GM19193 (cell line): ENCODE results near the gene RBM19.

Experiments used
- POLR2A ChIP-seq: IDR thresholded peaks from 4 replicates; pipeline ENCODE4 v1.6.1; 2011; ENCODE audit not compliant: insufficient read depth, insufficient read length; ENCODE audit errors: extremely low read depth

Gene RBM19

DNA sequence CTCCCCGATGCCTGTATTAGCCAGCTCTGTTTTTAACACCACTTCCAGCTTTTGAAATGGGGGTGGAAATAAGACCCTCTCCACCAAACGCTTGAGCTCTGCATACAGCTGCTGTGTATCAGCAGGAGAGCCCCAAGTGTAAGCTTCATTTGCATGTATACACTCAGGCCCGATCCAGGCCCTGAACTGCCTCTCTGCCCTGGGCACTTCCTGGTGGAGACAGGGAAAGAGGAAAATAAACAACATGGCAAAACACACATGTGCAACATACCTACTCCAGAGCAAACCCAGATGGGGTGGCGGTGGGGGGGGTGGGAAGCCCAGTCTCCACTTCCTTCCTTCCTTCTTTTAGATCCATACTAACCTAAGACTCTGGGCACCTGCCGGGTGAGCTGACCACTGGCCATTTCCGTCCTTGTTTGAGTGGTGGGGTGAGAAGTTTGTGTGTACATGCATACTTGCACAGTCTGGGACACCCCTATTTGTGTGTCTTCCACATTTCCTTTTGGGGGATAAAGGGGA, 55.3 kb downstream of the RBM19 start:
- no peak for TF ChIP-seq POLR2A

DNA sequence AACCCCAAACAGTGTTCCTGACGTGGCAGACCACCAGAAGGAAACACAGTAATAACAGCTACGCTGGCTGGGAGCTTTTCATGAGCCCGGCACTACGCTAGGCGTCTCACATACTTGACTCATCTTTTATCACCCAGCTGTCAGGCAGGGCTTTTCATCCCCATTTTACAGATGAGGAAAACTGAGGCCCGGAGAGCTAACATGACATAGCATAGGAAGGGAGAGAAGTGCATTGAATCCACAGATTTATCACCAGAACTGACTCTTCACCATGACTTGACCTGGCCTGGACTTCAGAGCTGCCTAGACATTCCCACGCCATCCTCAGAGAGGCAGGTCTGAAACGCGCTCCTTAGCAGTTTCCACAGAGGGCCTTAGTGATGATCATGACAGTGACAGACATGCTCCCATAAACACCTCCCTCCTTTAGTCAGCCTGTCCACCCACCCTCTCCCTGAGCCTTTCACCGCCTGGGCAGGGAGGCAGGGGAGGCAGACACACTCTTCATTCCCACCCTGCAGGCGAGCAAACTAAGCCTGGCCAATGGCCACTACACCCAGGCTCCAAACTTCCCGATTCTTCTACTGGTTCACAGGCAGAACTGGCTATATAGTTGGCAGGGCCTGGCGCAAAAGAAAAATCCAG, 56.2 kb downstream of the RBM19 start:
- no peak for TF ChIP-seq POLR2A

DNA sequence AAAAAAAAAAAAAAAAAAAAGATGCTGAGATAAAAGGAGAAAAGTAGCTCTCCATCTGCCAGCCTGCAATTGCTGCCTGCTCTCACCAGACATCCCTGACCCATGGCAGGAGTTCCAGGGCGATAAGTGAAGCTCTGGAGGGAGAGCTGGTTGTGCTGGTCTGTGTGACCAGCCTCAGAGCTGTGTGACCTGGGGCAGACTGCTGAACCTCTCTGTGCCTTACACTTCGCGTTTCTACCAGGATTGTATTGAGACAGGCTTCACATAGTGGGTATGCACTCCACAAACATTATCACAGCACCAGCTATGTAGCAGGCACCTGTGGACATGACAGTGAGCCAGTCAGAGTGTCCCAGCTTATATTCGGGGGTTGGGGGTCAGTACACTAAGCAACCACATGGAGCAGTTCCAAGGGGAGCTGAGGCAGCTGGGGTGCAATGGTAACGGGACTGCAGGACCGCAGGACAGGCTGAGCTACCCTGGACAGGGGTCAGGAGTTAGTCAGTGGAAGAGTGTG, 57.5 kb downstream of the RBM19 start:
- no peak for TF ChIP-seq POLR2A

DNA sequence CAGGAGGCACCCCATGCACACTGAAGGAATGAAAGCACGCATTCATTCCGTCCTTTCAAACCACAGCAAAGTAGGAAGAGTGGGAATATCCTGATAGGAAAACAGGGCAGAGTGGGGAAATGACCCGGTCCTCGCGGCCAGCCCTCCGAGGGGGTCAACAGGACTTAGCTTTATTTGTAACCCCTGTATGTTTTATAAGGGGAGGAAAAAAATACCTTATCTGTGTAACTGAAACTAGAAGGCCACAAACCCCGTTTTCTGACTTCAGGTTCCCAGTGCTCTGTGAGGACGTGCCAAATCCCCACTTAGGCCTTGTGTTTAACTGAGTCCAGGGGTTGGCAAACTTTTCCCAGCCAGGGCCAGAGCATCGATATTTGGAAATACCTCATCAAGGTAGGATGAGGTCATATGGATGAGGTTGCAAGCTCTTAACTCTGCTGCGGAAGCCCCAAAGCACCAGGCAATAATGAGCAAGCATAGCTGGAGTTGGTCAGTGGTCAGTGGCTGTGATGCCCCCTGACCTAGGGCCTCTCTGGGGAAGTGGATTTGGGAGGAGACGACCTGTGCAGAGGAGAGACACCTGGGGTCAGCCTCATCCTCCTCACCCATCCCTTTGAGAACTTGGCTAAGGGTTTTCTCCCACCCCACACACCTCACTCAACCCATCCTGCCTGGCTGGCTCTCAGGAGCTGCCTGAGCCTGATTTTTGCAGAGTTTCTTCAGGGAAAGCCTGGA, 58.5 kb downstream of the RBM19 start:
- TF ChIP-seq POLR2A: no peak

DNA sequence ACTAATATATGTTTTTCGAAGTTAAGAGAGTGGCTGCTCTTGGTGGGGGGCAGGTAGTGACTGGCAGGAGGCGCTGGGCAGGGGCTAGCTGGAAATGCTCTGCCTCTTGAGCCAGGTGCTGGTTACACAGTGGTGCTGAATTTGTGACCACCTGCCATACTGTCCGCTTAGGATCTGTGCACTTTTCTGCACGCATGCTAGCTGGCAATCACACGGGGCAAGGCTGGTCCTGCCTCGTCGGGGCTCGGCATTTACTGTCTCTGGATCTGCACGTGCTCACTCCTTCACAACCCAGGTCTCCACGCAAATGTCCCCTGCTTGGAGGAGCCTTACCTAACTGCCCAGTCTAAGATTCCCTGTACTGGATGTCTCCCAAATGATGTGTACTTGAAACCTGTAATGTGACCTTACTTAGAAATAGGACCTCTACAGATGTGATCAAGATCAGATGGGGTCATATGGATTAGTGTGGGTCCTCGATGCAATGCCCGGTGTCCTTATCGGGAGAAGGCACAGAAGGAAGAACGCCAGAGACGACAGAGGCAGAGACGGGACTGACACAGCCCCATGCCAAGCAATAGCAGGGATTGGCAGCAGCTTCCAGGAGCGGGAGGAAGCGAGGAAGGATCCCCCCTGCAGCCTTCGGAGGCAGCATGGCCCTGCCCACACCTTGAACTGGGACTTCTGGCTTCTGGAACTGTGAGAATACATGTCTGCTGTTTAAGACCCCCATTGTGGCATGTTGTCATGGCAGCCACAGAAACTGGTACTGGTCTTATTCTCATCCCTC, 59.5 kb downstream of the RBM19 start:
- TF ChIP-seq POLR2A: no peak

DNA sequence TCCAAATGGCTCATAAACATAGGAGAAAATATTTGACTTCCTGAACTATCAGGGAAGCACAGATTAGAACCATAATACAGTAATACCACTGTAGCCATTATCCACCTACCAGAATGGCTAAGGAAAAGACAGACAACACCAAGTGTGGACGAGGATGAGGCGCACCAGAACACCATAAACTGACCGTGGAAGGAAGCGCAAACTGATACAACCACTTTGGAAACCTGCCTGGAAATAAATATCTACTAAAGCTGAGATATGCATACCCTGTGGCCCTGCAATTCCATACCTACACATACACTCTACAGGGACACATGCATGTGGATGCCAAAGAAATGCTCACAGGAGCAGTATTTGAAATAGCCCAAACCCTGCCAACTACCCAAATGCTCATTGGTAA, 60.3 kb downstream of the RBM19 start:
- no peak for TF ChIP-seq POLR2A

DNA sequence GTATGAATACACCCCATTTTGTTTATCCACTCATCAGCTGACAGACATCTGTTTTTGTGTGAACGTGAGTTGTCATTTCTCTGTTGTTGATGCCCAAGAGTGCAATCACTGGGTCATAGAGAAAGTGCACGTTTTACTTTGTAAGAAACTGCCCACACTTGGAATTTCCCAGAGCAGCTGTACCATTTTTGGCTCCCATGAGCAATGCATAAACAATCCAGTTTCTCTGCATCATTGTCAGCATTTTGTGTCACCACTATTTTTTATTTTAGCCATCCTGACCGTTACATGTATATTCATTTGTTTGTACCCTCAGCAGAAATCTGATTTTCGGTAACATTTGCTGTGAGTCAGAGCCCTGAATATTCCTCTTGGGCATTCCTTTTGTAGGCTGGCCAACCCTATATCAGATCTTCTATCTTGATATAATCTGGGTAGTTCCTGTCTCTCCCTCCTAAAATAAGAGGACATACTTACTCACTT, 62.7 kb downstream of the RBM19 start:
- no peak for TF ChIP-seq POLR2A

DNA sequence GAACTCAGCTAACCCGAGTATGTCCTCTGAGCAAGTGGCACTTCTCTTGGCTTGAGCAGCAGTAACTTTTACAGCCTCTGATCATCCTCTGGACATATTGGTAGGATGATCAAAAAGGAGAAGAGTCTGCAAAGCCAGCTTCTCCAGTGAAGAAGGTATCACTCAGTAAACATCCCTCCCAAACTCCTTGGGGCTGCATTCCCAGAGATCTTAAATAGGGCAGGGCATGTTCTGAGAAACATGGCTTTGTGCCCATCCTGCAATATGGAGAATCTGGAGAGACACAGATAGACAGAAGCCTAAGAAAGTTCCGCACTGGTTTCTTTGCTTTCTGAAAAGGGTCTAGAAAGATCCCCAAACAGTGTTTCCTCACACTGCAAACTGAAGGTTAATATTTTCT, 65.4 kb downstream of the RBM19 start:
- TF ChIP-seq POLR2A: no peak

DNA sequence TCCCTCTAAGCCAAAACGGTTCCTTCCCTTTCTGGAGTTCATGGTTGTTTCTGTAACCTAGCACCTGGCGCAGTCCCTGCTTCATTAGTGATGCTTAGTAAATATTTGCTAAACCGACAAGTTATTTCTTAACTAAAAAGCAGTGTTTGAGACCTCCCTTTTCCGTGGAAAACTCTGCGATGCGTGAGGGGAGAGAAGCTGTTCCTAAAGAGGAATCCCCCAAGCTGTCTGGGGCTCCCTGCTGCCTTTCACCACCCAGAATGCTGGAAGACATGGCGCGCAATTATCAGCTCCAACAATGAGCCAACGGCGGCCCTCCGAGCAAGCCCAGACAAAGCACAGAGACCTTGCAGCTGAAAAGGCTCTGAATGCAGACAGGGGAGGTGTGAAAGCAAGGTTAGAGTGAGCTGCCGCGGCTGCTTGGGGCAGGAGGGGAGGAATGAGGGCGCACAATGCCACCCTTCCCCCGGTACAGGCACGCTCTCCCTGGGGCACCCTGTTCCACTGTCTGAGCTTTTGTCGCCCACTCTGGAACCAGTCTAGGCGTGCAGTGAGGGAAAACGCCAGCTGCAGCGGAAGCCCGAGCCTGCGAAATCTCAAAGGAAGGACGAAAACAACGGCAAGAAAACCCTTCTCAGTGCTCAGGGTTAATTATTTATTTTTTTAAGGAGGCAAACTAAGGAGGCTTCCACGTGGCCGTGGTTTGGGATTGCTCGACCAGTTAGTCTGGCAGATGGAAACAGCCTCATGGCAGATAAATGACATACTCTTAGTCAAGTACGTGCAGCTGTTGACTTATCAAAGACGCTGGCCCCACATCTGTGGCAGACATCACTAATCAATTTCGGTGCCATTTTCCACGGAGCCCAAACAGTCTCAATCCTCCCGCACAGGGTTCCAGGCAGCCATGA, 66.3 kb downstream of the RBM19 start:
- no peak for TF ChIP-seq POLR2A

DNA sequence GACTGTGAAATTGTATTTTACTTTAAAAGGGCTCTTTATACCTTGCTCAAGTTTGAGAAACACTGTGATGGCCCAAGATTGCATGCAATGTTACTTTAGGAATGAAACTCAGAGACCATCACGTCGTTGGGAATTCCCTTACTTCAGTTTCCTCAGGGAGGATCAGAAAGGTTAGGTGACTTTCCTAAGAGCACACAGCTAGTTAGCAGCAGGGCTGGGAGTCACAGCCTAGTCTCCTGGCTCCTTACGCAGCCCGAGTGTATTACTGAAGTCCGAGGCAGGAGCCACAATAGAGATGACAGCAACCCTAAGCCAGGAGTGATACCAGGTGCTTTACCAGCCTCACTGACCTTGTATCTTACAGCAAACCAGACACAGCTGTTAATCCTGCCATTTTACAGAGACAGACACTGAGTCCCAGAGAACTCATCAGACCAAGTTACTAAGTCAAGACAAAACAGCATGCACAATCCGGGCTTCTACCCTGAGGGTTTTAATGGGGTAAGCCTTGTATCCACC, 67.0 kb downstream of the RBM19 start:
- no peak for TF ChIP-seq POLR2A

DNA sequence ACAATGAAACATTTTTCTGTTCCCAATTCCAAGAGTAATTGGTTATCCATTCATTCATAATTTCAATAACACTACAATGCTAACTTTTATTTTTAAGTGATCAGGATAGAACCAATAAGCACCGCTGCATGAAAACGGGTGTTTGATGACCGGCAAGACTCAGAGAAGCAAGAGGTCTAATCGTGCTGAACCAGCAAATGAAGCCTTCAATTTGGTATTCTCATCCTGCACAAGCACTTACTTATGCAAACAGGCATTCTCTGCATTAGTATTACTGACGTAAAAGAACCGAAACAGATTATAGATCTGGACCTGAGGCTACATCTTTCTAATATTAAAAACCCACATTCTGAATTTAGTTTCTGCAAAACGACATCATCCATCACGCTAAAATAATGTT, 67.7 kb downstream of the RBM19 start:
- no peak for TF ChIP-seq POLR2A

DNA sequence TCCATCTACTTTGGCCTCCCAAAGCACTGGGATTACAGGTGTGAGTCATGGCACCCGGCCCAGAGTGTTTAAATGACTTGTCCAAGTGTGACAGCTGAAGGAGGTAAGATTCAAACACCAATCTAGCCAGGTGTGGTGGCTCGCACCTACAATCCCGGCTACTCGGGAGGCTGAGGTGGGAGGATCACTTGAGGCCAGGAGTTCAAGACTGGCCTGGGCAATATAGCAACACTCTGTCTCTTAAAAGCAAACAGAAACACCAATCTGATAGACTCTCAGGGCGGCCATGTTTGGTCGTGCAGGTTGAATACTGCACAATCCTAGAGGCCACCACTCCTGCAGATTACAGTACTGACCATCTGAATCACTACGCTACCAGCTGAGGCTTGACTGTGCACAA, 68.7 kb downstream of the RBM19 start:
- no peak for TF ChIP-seq POLR2A

DNA sequence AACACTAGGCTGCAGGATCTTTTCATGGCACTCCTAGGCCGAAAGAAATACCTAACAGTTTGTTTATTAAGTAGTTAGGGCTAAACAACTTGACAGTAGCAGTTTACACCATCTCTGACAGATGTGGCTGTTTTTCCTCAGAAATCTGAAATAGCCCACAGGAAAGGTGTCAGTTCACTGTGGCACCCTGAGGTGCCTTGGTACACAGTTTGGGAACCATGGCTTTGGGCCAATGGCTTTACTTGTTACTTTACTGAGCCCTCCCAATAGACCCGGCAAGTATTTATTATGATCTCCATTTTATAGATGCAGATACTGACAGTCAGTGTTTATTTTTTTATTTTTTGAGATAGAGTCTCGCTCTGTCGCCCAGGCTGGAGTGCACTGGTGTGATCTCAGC, 69.3 kb downstream of the RBM19 start:
- no peak for TF ChIP-seq POLR2A

DNA sequence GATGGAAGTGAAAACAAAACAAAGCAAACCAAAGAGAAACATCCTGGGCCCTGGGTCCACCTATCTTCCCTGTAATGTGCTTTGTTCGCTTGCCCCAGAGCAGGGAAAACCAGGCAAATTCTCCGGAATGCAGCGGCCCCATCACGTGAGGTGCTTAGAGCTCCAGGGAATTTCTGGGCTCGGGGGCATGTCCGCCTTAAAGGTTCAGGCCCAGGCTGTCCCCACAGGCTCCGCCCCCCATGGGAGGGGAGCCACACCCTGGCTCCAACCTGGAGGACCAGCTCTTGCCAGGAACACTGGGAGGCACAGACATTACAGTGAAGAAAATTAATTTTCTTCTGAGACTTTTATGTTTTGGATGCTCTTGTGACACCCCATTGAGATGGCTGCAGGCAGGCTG, 69.9 kb downstream of the RBM19 start:
- TF ChIP-seq POLR2A: no peak
